Brain microvascular endothelial cell (primary cell): ENCODE results near the gene ASPM.

ENCODE experiments used
- DNase-seq: peaks from one replicate; pipeline ENCODE4 v3.0.0-alpha.2; 2020
- H3K27ac ChIP-seq: fragments of 250-450 bp; sonication (Bioruptor Pico); 2 replicates; pipeline ENCODE4 v1.5.1; 2020; ENCODE audit warnings: mild to moderate bottlenecking, moderate library complexity
- H3K27me3 ChIP-seq: fragments of 250-450 bp; sonication (Bioruptor Pico); replicated peaks from 2 replicates; pipeline ENCODE4 v1.5.1; 2020; ENCODE audit warnings: mild to moderate bottlenecking
- H3K36me3 ChIP-seq: fragments of 250-450 bp; sonication (Bioruptor Pico); replicated peaks from 2 replicates; pipeline ENCODE4 v1.5.1; 2020; ENCODE audit warnings: mild to moderate bottlenecking
- H3K4me3 ChIP-seq: 2 replicates; pipeline ENCODE4 v1.5.1; 2011; ENCODE audit warnings: low read depth, mild to moderate bottlenecking, control low read depth, low read length, moderate library complexity
- CTCF ChIP-seq: IDR thresholded peaks from 2 replicates; pipeline ENCODE4 v1.5.1; 2011; ENCODE audit warnings: low read depth, mild to moderate bottlenecking, moderate library complexity, low read length, control low read depth, inconsistent platforms; ENCODE audit errors: missing control alignments
- in situ Hi-C: cut with HindIII; loops from 2 replicates; pipeline ENCODE4 v1.10.0; 2017; ENCODE audit warnings: low sequenced_read_pairs, low pct_ligation_motif_present

The ASPM gene

DNA sequence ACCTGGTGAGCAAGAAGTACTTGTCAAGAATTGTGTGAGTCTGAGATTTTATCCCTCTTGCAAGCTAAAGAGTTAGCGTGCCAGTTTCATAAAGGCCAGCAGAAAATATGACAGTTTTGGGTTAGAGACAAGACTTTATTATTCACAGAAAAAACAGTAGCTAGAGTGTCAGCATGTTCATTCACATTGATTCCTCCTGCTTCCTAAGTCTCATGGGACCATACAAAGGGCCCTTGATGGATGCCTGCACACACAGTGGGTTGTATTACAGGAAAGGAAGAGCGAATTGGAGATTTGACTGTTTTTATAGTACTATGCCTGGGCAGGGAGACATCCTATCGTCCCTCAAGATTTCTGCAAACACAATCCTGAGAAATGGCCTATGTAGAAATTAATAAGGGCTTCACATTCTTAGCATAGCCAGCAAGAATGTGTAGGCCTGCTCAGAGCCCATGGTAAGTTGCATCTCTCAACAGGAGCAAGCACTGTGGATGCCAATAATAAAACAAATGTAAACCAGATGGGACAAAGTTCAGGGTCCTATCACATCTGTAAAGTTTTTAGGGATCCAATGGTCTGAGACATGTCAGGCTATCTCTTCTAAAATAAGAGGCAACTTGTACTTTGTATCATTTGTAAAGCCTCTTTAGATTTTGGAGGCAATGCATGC lies 4.0 kb upstream of the ASPM start:
- Histone ChIP-seq H3K4me3 (no peak overlapping the region), H3K36me3 (no peaks in the 10 kb centered on the region), H3K27me3 (no peaks in the 10 kb centered on the region), H3K27ac (no peak overlapping the region)
- in situ Hi-C loops = no loop called here
- TF ChIP-seq CTCF = no peak
- DNase-seq = no peak

- H3K36me3 ChIP-seq = no peaks in the 10 kb centered on the region
- no peak overlapping the region for H3K4me3 ChIP-seq
- no peaks in the 10 kb centered on the region for H3K27me3 ChIP-seq
- in situ Hi-C loops = no loop called here
- no peak overlapping the region for H3K27ac ChIP-seq
- DNase-seq = no peak
- TF ChIP-seq CTCF = no peak
Observed at GRCh38 chr1:197149340-197149739, 2.9 kb upstream of the ASPM start.

DNA sequence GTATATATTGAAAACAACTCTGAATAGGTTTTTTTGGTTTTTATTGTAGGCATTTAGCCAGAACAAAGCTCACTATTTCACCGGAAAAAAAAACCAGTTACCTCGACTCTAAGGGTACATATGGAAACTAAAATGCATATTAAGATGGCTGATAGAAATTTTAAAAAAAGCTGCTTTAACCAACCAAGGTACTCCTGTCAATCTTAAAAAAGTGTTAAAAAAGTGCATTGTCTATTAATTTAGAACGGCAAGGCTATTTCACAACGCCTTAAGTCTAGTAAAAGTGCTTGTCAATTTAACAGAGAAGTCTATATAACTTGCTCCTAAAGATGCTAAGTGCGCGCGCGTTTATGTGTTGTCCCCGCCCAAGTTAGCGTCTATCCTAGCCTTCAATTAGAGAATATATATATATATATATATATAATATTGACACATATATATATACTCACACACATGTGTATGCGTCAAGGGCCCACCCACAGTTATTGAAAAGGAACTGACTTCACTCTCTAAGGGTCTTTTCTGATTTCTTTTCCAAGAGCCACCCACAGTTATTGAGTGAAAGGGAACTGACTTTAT lies 934 bp downstream of the ASPM start:
- peak overlapping the region; percentile 89 for H3K4me3 ChIP-seq
- H3K36me3 ChIP-seq = no peaks in the 10 kb centered on the region
- no peak for TF ChIP-seq CTCF
- DNase-seq = no peak
- H3K27me3 ChIP-seq = no peaks in the 10 kb centered on the region
- in situ Hi-C loops = no loop called here
- H3K27ac ChIP-seq = no peak overlapping the region

- Histone ChIP-seq H3K4me3 (peak overlapping the region; percentile 89), H3K27me3 (no peaks in the 10 kb centered on the region), H3K27ac (no peak overlapping the region), H3K36me3 (no peaks in the 10 kb centered on the region)
- in situ Hi-C loops = no loop called here
- no peak for TF ChIP-seq CTCF
- DNase-seq = peak; percentile 46
Observed at GRCh38 chr1:197144570-197145325, 1.7 kb downstream of the ASPM start.

DNA sequence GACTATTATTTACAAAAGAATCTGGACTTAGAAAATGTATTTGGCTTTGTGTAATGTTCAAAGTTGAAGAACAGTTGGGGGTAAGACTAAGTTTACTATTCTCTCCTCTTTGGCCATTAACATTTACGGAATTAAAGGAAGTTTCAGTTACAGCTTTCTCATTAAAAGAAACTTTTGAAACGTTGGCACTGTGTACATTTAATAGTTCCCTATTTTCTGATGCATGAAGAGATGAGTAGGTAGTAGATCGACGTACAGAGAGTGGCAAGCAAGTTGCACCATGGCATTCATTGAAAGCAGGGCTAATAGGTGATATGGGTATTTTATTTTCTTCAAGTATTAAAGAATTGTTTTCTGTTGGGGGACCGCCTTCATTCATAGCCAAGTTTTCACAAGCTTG lies 3.2 kb downstream of the ASPM start:
- no peak for DNase-seq
- Histone ChIP-seq H3K4me3 (no peak overlapping the region), H3K36me3 (no peaks in the 10 kb centered on the region), H3K27ac (no peak overlapping the region), H3K27me3 (no peaks in the 10 kb centered on the region)
- in situ Hi-C loops = no loop called here
- TF ChIP-seq CTCF = no peak
